Breast epithelium (tissue), 4 donors: ENCODE results near the gene ARHGEF2. TPM values are rescaled to one million over a fixed set of nuclear protein-coding genes. Genes with fewer than 3 reads are reported as not detected.

Experiments
- DNase-seq, 2 donors: peaks; one replicate each; pipeline ENCODE4 v3.0.0-alpha.2; 2019; ENCODE audit warnings: low spot score in 2 of 2
- H3K27ac ChIP-seq, 2 donors: fragments of 200-600 bp; sonication (generic) in 1 of 2; one replicate each; pipeline ENCODE4 v1.5.1; 2016 to 2019; ENCODE audit warnings: mild to moderate bottlenecking in 1 of 2
- H3K27me3 ChIP-seq, 2 donors: fragments of 200-600 bp; sonication (generic) in 1 of 2; one replicate each; pipeline versions ENCODE4 v1.5.1 to v1.6.0; 2017 to 2019; ENCODE audit warnings: control low read depth in 1 of 2, mild to moderate bottlenecking in 1 of 2
- H3K36me3 ChIP-seq: fragments of 200-600 bp; one replicate; pipeline ENCODE4 v1.5.1; 2019
- H3K4me1 ChIP-seq, 2 donors: fragments of 200-600 bp; sonication (generic); one replicate each; pipeline ENCODE4 v1.5.1; 2016 to 2019; ENCODE audit warnings: control low read depth in 1 of 2
- H3K4me3 ChIP-seq, 3 donors: fragments of 200-600 bp; sonication (generic); 1 replicate in 2 of 3; 2 replicates in 1 of 3; pipeline ENCODE4 v1.5.1; 2016 to 2019; ENCODE audit warnings: mild to moderate bottlenecking in 3 of 3, moderate library complexity in 2 of 3
- H3K9me3 ChIP-seq, 2 donors: fragments of 200-600 bp; sonication (generic) in 1 of 2; one replicate each; pipeline ENCODE4 v1.5.1; 2016 to 2019; ENCODE audit warnings: control low read depth in 1 of 2
- POLR2A ChIP-seq: fragments of 450-650 bp; IDR thresholded peaks from one replicate; pipeline ENCODE4 v1.6.1; 2016; ENCODE audit warnings: antibody characterized with exemption, mild to moderate bottlenecking, moderate library complexity
- POLR2AphosphoS5 ChIP-seq, 3 donors: sonication (generic); formaldehyde crosslinking; IDR thresholded peaks; one replicate each; pipeline ENCODE4 v1.6.1; 2017; ENCODE audit warnings: antibody characterized with exemption in 3 of 3
- intact Hi-C: fragments of 100-400 bp; cut with DNase I; formaldehyde crosslinking; loops from one replicate; pipeline ENCODE4 v1.15.1; 2023; ENCODE audit warnings: low total_unique reads
- total RNA-seq, 3 donors: library from RNA; depleted of rRNA; stranded (reverse); fragments of >200 nt; gene quantifications; one replicate each; pipeline ENCODE4 v1.1.0, GENCODE V29; 2016
- TF ChIP-seq, protein P1 (sequence below), 3 donors: fragments of 450-650 bp; IDR thresholded peaks; one replicate each; pipeline ENCODE4 v1.5.1; 2016 to 2017; ENCODE audit warnings: antibody characterized with exemption in 3 of 3, mild to moderate bottlenecking in 3 of 3, moderate library complexity in 3 of 3

Gene ARHGEF2
- total RNA-seq, 3 donors from 2014 or later, result 81.8 to 93.7 (median 90.4) TPM

DNA sequence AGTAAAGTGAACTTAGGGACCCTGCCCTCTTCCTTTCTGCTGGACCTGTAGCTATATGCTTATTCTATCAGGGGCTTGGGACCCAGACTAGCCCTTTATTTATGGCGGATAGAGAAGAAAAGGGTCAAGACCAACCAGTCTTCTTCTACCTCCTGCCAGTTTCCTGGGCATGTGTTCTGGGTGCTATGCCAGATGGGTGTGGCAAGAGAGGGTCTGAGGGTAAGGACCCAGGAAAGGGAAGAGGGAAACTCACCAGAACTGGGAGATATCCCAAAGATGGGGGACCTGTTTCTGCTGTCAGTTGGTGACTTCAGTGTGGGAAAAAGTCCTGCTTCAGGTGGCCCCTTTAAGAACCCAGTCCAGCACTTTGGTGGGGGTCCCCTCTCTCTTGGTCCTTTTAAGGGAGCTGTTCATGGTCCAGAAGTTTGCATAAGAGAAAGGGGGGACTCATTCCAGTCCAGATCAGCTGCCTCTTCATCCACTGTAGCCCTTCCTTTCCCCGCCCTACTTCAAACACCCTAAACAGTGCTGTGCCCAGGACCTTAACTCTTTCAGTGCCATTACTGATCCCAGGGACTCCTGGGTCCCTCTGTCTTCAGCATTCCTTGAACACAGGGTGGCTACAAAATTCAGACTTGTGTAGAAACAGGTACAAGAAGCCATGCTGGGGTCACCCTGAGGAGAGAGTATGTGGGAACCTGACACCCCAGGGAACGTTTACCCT, 24.0 kb upstream of the ARHGEF2 start:
- intact Hi-C loops, result no loop called here
- Histone ChIP-seq H3K4me3 (no peak overlapping the region), H3K4me1 (peaks cover 0 to 5% of the 10 kb centered on the region in 2 donors), H3K27me3 (no peaks in the 10 kb centered on the region), H3K9me3 (no peaks in the 10 kb centered on the region), H3K27ac (peak overlapping the region in 1 of 2 donors; percentile 54), H3K36me3 (no peaks in the 10 kb centered on the region)
- DNase-seq, result no peak
- TF ChIP-seq POLR2A (no peak), POLR2AphosphoS5 (IDR thresholded peaks at IDR 0.05) (no peak)
- TF ChIP-seq, protein P1, sequence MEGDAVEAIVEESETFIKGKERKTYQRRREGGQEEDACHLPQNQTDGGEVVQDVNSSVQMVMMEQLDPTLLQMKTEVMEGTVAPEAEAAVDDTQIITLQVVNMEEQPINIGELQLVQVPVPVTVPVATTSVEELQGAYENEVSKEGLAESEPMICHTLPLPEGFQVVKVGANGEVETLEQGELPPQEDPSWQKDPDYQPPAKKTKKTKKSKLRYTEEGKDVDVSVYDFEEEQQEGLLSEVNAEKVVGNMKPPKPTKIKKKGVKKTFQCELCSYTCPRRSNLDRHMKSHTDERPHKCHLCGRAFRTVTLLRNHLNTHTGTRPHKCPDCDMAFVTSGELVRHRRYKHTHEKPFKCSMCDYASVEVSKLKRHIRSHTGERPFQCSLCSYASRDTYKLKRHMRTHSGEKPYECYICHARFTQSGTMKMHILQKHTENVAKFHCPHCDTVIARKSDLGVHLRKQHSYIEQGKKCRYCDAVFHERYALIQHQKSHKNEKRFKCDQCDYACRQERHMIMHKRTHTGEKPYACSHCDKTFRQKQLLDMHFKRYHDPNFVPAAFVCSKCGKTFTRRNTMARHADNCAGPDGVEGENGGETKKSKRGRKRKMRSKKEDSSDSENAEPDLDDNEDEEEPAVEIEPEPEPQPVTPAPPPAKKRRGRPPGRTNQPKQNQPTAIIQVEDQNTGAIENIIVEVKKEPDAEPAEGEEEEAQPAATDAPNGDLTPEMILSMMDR (IDR thresholded peaks at IDR 0.05), result no peak

DNA sequence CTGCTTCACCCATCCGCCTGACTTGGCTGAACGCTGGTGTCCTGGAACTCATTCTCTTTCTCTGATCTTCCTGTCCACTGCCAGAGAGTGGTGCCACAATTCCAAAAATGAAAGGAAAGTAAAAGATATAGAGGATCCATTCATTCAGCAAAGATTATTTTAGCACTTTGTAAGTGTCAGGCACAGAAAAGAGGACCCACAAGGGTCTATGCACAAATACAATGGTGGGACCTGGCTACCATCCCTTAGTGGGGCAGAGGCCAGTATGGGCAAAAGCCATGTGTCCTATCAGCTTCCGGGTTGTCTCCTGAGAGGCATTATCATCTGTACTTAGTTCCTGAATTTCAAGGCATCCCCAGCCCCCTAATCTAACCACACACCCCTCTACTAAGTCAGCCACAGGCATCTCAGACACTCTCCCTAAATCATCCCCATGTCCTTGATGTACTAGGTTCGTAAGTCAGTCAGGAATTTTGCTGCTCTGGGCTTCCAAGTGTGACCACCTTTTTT, 23.4 kb upstream of the ARHGEF2 start:
- H3K4me3 ChIP-seq, result peak overlapping the region in 1 of 3 donors; percentile 15
- peaks cover 0 to 5% of the 10 kb centered on the region in 2 donors for H3K4me1 ChIP-seq
- H3K9me3 ChIP-seq, result no peaks in the 10 kb centered on the region
- H3K27ac ChIP-seq, result peak overlapping the region; percentile 54 to 72
- no peak for DNase-seq
- no peaks in the 10 kb centered on the region for H3K36me3 ChIP-seq
- H3K27me3 ChIP-seq, result no peaks in the 10 kb centered on the region
- intact Hi-C loops, result no loop called here
- TF ChIP-seq POLR2AphosphoS5 (IDR thresholded peaks at IDR 0.05) (no peak), POLR2A (no peak)
- TF ChIP-seq, protein P1 (IDR thresholded peaks at IDR 0.05), result no peak

DNA sequence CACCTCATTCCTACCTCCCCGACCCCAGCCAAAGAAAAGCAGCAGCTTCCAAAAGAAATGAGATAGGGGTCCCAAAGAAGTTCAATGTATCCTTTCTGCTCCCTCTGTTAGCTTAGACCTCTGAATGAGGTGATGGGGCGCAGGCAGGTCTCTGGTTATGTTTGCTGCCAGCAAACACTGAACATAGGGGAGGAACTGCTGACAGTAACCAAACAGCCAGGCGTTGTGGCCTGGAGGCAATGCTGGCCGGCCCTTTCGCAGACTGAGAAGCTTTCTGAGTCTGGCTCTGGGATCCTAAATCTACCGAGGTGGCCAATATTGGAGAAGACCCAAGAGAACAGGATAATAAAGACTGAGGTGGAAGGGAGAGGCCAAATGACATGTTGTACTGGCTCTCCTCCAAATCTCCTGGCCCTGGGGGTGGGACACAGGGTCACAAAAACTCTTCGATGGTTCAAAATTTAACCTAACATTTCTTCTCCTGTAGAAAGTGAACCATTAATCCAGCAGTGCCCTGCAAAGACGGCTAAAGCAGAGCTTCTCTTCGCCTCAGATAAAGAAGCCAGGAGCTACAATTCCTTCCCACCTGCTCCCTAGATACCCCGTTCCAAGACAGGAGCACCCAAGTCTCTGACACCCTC, 22.8 kb upstream of the ARHGEF2 start:
- Histone ChIP-seq H3K4me3 (peak overlapping the region in 1 of 3 donors; percentile 15), H3K4me1 (peaks cover 0 to 5% of the 10 kb centered on the region in 2 donors), H3K27me3 (no peaks in the 10 kb centered on the region), H3K9me3 (no peaks in the 10 kb centered on the region), H3K27ac (peak overlapping the region; percentile 54 to 72), H3K36me3 (no peaks in the 10 kb centered on the region)
- DNase-seq, result peak in 1 of 2 donors; percentile 78
- intact Hi-C loops, result no loop called here
- TF ChIP-seq POLR2AphosphoS5 (IDR thresholded peaks at IDR 0.05), result no peak
- TF ChIP-seq, protein P1 (IDR thresholded peaks at IDR 0.05), result no peak
- no peak for TF ChIP-seq POLR2A

DNA sequence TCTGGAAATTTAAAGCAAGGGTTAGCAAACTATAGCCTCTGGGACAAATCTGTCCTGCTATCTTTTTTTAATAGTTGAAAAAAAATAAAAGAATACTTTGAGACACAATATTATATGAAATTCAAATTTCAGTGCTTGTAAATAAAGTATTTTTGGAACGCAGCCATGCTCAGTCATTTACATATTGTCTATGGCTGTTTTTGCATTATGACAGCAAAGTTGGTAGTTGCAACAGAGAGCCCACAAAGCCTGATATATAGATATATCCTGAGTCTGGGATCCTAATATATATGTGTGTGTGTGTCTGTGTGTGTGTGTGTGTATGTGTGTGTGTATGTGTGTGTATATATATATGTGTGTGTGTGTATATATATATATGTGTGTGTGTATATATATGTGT, 21.6 kb upstream of the ARHGEF2 start:
- Histone ChIP-seq H3K9me3 (no peaks in the 10 kb centered on the region), H3K4me3 (no peak overlapping the region), H3K36me3 (no peaks in the 10 kb centered on the region), H3K4me1 (peaks cover 0 to 5% of the 10 kb centered on the region in 2 donors), H3K27ac (no peak overlapping the region), H3K27me3 (no peaks in the 10 kb centered on the region)
- intact Hi-C loops, result no loop called here
- DNase-seq, result no peak
- TF ChIP-seq POLR2A (no peak), POLR2AphosphoS5 (IDR thresholded peaks at IDR 0.05) (no peak)
- TF ChIP-seq, protein P1 (IDR thresholded peaks at IDR 0.05), result no peak

DNA sequence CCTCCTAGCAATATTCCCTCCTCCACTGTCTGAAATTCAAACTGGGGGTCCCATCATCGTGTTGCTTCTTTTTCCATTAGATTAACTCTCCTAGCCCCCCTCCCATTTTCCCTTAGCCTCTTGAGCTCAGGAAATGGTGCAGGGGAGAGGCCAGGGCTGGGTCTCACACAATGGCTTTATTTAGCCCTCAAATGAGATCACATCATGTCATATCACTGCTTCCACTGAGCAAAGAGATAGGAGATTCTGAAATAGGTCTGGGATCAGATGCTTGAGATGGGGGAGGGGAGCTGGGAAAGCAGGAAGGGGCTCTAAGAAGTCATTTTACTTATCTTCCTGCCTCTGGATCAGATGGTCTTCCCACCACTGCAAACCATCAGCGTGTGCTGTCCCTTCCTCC, 17.8 kb upstream of the ARHGEF2 start:
- Histone ChIP-seq H3K36me3 (no peaks in the 10 kb centered on the region), H3K27ac (no peak overlapping the region), H3K9me3 (no peaks in the 10 kb centered on the region), H3K4me1 (peaks cover 0 to 4% of the 10 kb centered on the region in 2 donors), H3K27me3 (no peaks in the 10 kb centered on the region), H3K4me3 (no peak overlapping the region)
- no peak for DNase-seq
- TF ChIP-seq POLR2A (no peak), POLR2AphosphoS5 (IDR thresholded peaks at IDR 0.05) (no peak)
- TF ChIP-seq, protein P1 (IDR thresholded peaks at IDR 0.05), result no peak
- intact Hi-C loops, result no loop called here
